ENCODE results near the gene YEATS2. TPM values are rescaled to one million over a fixed set of nuclear protein-coding genes. Genes with fewer than 3 reads are reported as not detected.

The YEATS2 gene
- polyA plus RNA-seq, 2 of the 4 experiments (the other 2 are of a cell fraction) = 11.2 to 15.3 TPM

- ChIA-PET POLR2A (no interaction called here), CTCF (interaction anchor here (0.6 kb wide), 2 partner anchors 38 to 98 kb away, joined by 3 read pairs; no protein-coding TSS in a partner anchor)
- no peak for TF ChIP-seq HOXA7 (CRISPR knock-in tag; IDR thresholded peaks at IDR 0.05)
- no peak for TF ChIP-seq ZSCAN20 (CRISPR knock-in tag; IDR thresholded peaks at IDR 0.05)
- TF ChIP-seq HOXB5 (CRISPR knock-in tag; IDR thresholded peaks at IDR 0.05) = no peak
- no peak for TF ChIP-seq NPAS2 (CRISPR knock-in tag; IDR thresholded peaks at IDR 0.05; ENCODE audit: borderline replicate concordance)
- TF ChIP-seq CEBPB (IDR thresholded peaks at IDR 0.05) = no peak
- no peak for TF ChIP-seq RNF2 (IDR thresholded peaks at IDR 0.05; ENCODE audit: borderline replicate concordance, low read depth)
- no peak for TF ChIP-seq MAX (IDR thresholded peaks at IDR 0.05)
- no peak for TF ChIP-seq EHF (CRISPR knock-in tag; IDR thresholded peaks at IDR 0.05)
- TF ChIP-seq CBX2 (IDR thresholded peaks at IDR 0.05; ENCODE audit: borderline replicate concordance, low read depth) = no peak
- no peak for TF ChIP-seq SMC3 (IDR thresholded peaks at IDR 0.05)
- no peak for TF ChIP-seq HES2 (IDR thresholded peaks at IDR 0.05)
- no peak for TF ChIP-seq ATOH8 (CRISPR knock-in tag; IDR thresholded peaks at IDR 0.05; ENCODE audit: low read depth)
- no peak for TF ChIP-seq MAFK (IDR thresholded peaks at IDR 0.05; ENCODE audit: partially characterized antibody)
- no peak for TF ChIP-seq PBX3 (IDR thresholded peaks at IDR 0.05)
- TF ChIP-seq BHLHE40 (IDR thresholded peaks at IDR 0.05; ENCODE audit: low read depth, low read length) = no peak
- DNase-seq (ENCODE audit: low read depth in 1 of 2, low spot score in 1 of 2) (no peak), FAIRE-seq (no peak), ATAC-seq (no peak)
- Histone ChIP-seq H3K4me3 (no peak overlapping the region), H3K4me1 (no peaks in the 10 kb centered on the region), H3K27ac (no peak overlapping the region), H3K9me3 (no peaks in the 10 kb centered on the region), H3K4me2 (no peak overlapping the region)
- 89% methylated on average over 3 of the region's 3 CpGs for WGBS (ENCODE audit: missing lambda C conversion rate)
Observed at GRCh38 chr3:183664913-183665381, 32.6 kb upstream of the YEATS2 start.

GRCh38 chr3:183680061-183680460, 17.5 kb upstream of the YEATS2 start:
- ATAC-seq = no peak
- no peaks in the 10 kb centered on the region for H3K9me3 ChIP-seq

More at GRCh38 chr3:183680061-183680460, 17.5 kb upstream of the YEATS2 start:
- DNase-seq (ENCODE audit: low read depth in 1 of 2, low spot score in 1 of 2) (no peak), FAIRE-seq (no peak)
- WGBS (ENCODE audit: missing lambda C conversion rate) = 95% methylated on average over 3 of the region's 3 CpGs
- ChIA-PET CTCF (no interaction called here), POLR2A (no interaction called here)
- no peaks in the 10 kb centered on the region for H3K4me1 ChIP-seq
- H3K4me2 ChIP-seq = no peak overlapping the region
- TF ChIP-seq FOSL2 (IDR thresholded peaks at IDR 0.05) (no peak), FOSL2 (CRISPR knock-in tag; IDR thresholded peaks at IDR 0.05) (no peak), BCL3 (IDR thresholded peaks at IDR 0.05) (no peak), REST (IDR thresholded peaks at IDR 0.05) (no peak), CHD2 (IDR thresholded peaks at IDR 0.05; ENCODE audit: low read length, partially characterized antibody) (no peak), E2F6 (IDR thresholded peaks at IDR 0.05; ENCODE audit: borderline replicate concordance, low read depth) (no peak), KDM1A (IDR thresholded peaks at IDR 0.05; ENCODE audit: low read depth) (no peak), PBX3 (IDR thresholded peaks at IDR 0.05) (no peak), PHF8 (IDR thresholded peaks at IDR 0.05; ENCODE audit: borderline replicate concordance, low read depth) (no peak), FOSB (CRISPR knock-in tag; IDR thresholded peaks at IDR 0.05) (no peak), TFCP2L1 (CRISPR knock-in tag; IDR thresholded peaks at IDR 0.05) (no peak), POLR2A (IDR thresholded peaks at IDR 0.05; ENCODE audit: low read length) (no peak), CBX2 (IDR thresholded peaks at IDR 0.05; ENCODE audit: borderline replicate concordance, low read depth) (no peak), ESRRA (IDR thresholded peaks at IDR 0.05; ENCODE audit: borderline replicate concordance, low read length) (no peak), HOXB5 (CRISPR knock-in tag; IDR thresholded peaks at IDR 0.05) (no peak)
- H3K27ac ChIP-seq = no peak overlapping the region
- no peak overlapping the region for H3K4me3 ChIP-seq
